HCT116 (cell line): ENCODE measurements around the gene ZDHHC18.
"Not testable (repeated sequence)": the region's sequence is repeated elsewhere in the genome, so short reads cannot be mapped to it uniquely, and the experiment has no call there.

ENCODE experiments used
- MAX ChIP-seq: IDR thresholded peaks from 2 replicates; pipeline ENCODE4 v1.6.1; 2012
- ZNF274 ChIP-seq: fragments of 200-500 bp; sonication (Bioruptor generic); IDR thresholded peaks from 2 replicates; pipeline ENCODE4 v1.6.1; 2014; ENCODE audit warnings: mild to moderate bottlenecking, low read depth, low read length, inconsistent platforms
- TF ChIP-seq, protein P1 (sequence below), 3 experiments: fragments of 200-600 bp in 1 of 3; sonication (generic) in 1 of 3; IDR thresholded peaks in 2 of 3; conservative IDR thresholded peaks in 1 of 3; 2 replicates each; pipeline ENCODE4 v1.5.1; 2012 to 2017; ENCODE audit warnings: low read depth in 2 of 3, low read length in 2 of 3, antibody characterized with exemption in 1 of 3, borderline replicate concordance in 1 of 3, control low read depth in 1 of 3, mild to moderate bottlenecking in 1 of 3, mixed read lengths in 1 of 3, mixed run types in 1 of 3, moderate library complexity in 1 of 3; ENCODE audit not compliant: insufficient read depth in 1 of 3

GRCh38 chr1:26837665-26838064, 11.2 kb downstream of the ZDHHC18 start:
- TF ChIP-seq, protein P1, sequence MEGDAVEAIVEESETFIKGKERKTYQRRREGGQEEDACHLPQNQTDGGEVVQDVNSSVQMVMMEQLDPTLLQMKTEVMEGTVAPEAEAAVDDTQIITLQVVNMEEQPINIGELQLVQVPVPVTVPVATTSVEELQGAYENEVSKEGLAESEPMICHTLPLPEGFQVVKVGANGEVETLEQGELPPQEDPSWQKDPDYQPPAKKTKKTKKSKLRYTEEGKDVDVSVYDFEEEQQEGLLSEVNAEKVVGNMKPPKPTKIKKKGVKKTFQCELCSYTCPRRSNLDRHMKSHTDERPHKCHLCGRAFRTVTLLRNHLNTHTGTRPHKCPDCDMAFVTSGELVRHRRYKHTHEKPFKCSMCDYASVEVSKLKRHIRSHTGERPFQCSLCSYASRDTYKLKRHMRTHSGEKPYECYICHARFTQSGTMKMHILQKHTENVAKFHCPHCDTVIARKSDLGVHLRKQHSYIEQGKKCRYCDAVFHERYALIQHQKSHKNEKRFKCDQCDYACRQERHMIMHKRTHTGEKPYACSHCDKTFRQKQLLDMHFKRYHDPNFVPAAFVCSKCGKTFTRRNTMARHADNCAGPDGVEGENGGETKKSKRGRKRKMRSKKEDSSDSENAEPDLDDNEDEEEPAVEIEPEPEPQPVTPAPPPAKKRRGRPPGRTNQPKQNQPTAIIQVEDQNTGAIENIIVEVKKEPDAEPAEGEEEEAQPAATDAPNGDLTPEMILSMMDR (IDR thresholded peaks at IDR 0.05 in 2 of 3, conservative IDR thresholded peaks at IDR 0.05 in 1 of 3; ENCODE audit: borderline replicate concordance in 1 of 3, insufficient read depth in 1 of 3, low read depth in 2 of 3, low read length in 2 of 3): not testable (repeated sequence)
- not testable (repeated sequence) for TF ChIP-seq MAX, ZNF274
